Small intestine (tissue), 7 donors: Measurements from ENCODE around the gene SERPINB7. TPM values are rescaled to one million over a fixed set of nuclear protein-coding genes. Genes with fewer than 3 reads are reported as not detected.
"Not testable (repeated sequence)": the region's sequence is repeated elsewhere in the genome, so short reads cannot be mapped to it uniquely, and the experiment has no call there.

ENCODE experiments used
- DNase-seq, 2 donors: peaks; one replicate each; pipeline versions ENCODE4 v3.0.0 to v3.0.0-alpha.2; 2013
- FAIRE-seq: peaks from 2 replicates; lab custom pipeline; 2012; peaks lifted over from hg19 to GRCh38; lab: Jason Lieb, UNC
- H3K27ac ChIP-seq, 3 donors: one replicate each; pipeline ENCODE4 v1.5.1; 2013; ENCODE audit warnings: low read length in 2 of 3, mild to moderate bottlenecking in 2 of 3, control low read depth in 1 of 3, inconsistent platforms in 1 of 3, low read depth in 1 of 3, moderate library complexity in 1 of 3
- H3K27me3 ChIP-seq, 3 donors: one replicate each; pipeline ENCODE4 v1.6.1; 2013; ENCODE audit warnings: low read length in 3 of 3, inconsistent platforms in 1 of 3; ENCODE audit not compliant: control insufficient read depth in 3 of 3, insufficient read depth in 3 of 3
- H3K36me3 ChIP-seq, 3 donors: one replicate each; pipeline ENCODE4 v1.6.1; 2013; ENCODE audit warnings: low read length in 3 of 3, inconsistent platforms in 1 of 3, low read depth in 1 of 3, mild to moderate bottlenecking in 1 of 3, moderate library complexity in 1 of 3; ENCODE audit not compliant: control insufficient read depth in 3 of 3, insufficient read depth in 2 of 3
- H3K4me1 ChIP-seq, 3 donors: one replicate each; pipeline ENCODE4 v1.6.1; 2013; ENCODE audit warnings: low read length in 2 of 3, inconsistent platforms in 1 of 3, low read depth in 1 of 3, mild to moderate bottlenecking in 1 of 3, moderate library complexity in 1 of 3; ENCODE audit not compliant: control insufficient read depth in 3 of 3, insufficient read depth in 2 of 3
- H3K4me3 ChIP-seq, 3 donors: one replicate each; pipeline ENCODE4 v1.5.1; 2013; ENCODE audit warnings: low read length in 3 of 3, control low read depth in 1 of 3, inconsistent platforms in 1 of 3, low read depth in 1 of 3, mild to moderate bottlenecking in 1 of 3, moderate library complexity in 1 of 3
- H3K9me3 ChIP-seq, 2 donors: one replicate each; pipeline ENCODE4 v1.6.1; 2013; ENCODE audit warnings: low read depth in 1 of 2, low read length in 1 of 2; ENCODE audit not compliant: control insufficient read depth in 2 of 2, insufficient read depth in 1 of 2
- WGBS, 3 donors: extraction: QIAGEN DNeasy Blood & Tissue Kit; methylation state at CpG; one replicate each; pipeline ENCODE4 v1.1.7; 2013; 5-methylcytosine and 5-hydroxymethylcytosine counted together
- polyA plus RNA-seq, 4 donors: library from polyadenylated mRNA; stranded (reverse) in 3 of 4; unstranded in 1 of 4; fragments of 200-250 nt in 3 of 4; fragments of 120-200 nt in 1 of 4; gene quantifications; one replicate each; pipeline versions ENCODE4 v1.2.1 to v1.2.3, GENCODE V29; 2013
- donor health status: healthy with polysubstance abuse.
- donor health status: control.
- donor health status: control.
- donor health status: Bipolar disorder and iron deficiency.
- donor health status: healthy.

Gene SERPINB7
- polyA plus RNA-seq, 4 donors, result not detected

DNA sequence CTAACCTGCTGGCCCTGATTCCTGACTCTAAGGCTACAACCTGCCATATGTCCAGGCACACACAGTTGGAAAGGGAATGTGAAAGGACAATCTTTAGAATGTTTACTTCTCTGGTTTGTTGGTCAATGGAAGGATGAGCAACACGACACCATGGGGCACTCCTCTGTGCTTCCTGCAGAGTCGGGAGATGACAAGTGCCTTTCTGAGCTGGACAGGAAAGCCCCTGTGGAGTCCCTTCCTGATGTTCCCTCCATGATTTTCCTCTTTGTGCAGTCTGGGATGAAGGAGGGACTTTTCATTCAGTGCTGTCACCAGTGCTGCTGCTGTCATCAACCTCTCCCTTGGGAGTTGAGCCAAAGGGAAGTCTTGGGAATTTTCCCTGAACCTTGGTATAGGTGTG is 22.6 kb upstream of the SERPINB7 start:
- H3K9me3 ChIP-seq, result no peaks in the 10 kb centered on the region
- H3K4me3 ChIP-seq, result no peak overlapping the region
- WGBS, 3 donors, result 54 to 90% (median 62%) methylated on average over 2 of the region's 2 CpGs
- H3K27ac ChIP-seq, result no peak overlapping the region
- FAIRE-seq (no peak), DNase-seq (no peak)
- no peaks in the 10 kb centered on the region for H3K36me3 ChIP-seq
- H3K4me1 ChIP-seq, result no peaks in the 10 kb centered on the region
- H3K27me3 ChIP-seq, result no peaks in the 10 kb centered on the region

DNA sequence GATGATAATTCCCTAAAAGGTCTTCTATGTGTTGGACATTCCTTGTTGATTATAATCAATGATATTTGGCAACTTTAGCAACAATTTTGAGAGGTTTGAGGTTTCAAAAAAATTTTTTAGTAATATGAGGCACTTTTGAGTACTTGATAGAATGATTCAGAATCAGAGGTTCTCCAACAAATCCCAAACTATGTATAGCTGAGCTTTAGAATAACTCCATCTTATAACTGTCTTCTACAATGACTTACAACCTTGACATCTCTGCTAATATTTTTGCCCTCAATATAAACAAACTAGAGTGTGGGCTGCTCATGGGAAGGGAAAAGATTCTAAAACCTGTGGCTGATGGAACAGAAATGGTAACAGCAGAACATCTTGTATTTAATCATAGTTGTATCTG is 21.5 kb upstream of the SERPINB7 start:
- FAIRE-seq, result no peak
- Histone ChIP-seq H3K36me3 (no peaks in the 10 kb centered on the region), H3K27ac (no peak overlapping the region), H3K4me1 (no peaks in the 10 kb centered on the region), H3K9me3 (no peaks in the 10 kb centered on the region), H3K27me3 (no peaks in the 10 kb centered on the region), H3K4me3 (no peak overlapping the region)
- DNase-seq, result no peak

- Histone ChIP-seq H3K27me3 (no peaks in the 10 kb centered on the region), H3K9me3 (peaks cover 0 to 8% of the 10 kb centered on the region in 2 donors), H3K4me3 (no peak overlapping the region), H3K4me1 (no peaks in the 10 kb centered on the region), H3K36me3 (no peaks in the 10 kb centered on the region), H3K27ac (no peak overlapping the region)
- FAIRE-seq (no peak), DNase-seq (no peak)
These were observed 17.7 kb upstream of the SERPINB7 start for GRCh38 chr18:63757541-63757940.

GRCh38 chr18:63758615-63759240 is 16.5 kb upstream of the SERPINB7 start:
- DNase-seq, result no peak
- Histone ChIP-seq H3K4me3 (no peak overlapping the region), H3K4me1 (no peaks in the 10 kb centered on the region), H3K36me3 (no peaks in the 10 kb centered on the region), H3K9me3 (peaks cover 0 to 8% of the 10 kb centered on the region in 2 donors), H3K27me3 (no peaks in the 10 kb centered on the region), H3K27ac (no peak overlapping the region)
- FAIRE-seq, result no peak
- 65 to 76% (median 66%) methylated on average over 3 of the region's 3 CpGs for WGBS, 3 donors

GRCh38 chr18:63759786-63760185 is 15.4 kb upstream of the SERPINB7 start:
- not testable (repeated sequence) for H3K4me1 ChIP-seq, H3K9me3 ChIP-seq, H3K27me3 ChIP-seq, FAIRE-seq, H3K27ac ChIP-seq, H3K4me3 ChIP-seq, DNase-seq, H3K36me3 ChIP-seq
- WGBS, 3 donors, result 96 to 100% (median 97%) methylated on average over 2 of the region's 2 CpGs

DNA sequence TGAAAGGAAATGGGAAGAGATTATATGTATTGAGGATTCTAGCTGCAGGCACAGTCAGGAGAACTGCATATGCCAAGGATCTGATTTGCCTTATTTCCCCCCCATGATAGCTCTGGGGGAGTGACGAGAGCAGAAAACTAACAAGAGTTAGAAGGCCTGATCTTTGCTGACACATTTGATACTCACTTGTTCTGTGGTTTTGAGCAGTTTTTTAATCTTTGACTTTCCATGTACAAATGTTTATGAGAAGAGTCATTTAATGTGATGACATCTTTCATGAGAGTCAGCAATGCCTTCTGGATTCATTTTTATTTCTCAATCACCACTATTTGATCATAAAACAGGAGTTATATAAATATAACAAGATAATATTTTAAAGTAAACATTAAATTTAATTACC is 12.7 kb upstream of the SERPINB7 start:
- DNase-seq (no peak), FAIRE-seq (no peak)
- Histone ChIP-seq H3K27ac (no peak overlapping the region), H3K4me3 (no peak overlapping the region), H3K4me1 (no peaks in the 10 kb centered on the region), H3K36me3 (no peaks in the 10 kb centered on the region), H3K27me3 (no peaks in the 10 kb centered on the region), H3K9me3 (peaks cover 0 to 8% of the 10 kb centered on the region in 2 donors)
- 85 to 96% (median 92%) methylated on average over 1 of the region's 1 CpG for WGBS, 3 donors

DNA sequence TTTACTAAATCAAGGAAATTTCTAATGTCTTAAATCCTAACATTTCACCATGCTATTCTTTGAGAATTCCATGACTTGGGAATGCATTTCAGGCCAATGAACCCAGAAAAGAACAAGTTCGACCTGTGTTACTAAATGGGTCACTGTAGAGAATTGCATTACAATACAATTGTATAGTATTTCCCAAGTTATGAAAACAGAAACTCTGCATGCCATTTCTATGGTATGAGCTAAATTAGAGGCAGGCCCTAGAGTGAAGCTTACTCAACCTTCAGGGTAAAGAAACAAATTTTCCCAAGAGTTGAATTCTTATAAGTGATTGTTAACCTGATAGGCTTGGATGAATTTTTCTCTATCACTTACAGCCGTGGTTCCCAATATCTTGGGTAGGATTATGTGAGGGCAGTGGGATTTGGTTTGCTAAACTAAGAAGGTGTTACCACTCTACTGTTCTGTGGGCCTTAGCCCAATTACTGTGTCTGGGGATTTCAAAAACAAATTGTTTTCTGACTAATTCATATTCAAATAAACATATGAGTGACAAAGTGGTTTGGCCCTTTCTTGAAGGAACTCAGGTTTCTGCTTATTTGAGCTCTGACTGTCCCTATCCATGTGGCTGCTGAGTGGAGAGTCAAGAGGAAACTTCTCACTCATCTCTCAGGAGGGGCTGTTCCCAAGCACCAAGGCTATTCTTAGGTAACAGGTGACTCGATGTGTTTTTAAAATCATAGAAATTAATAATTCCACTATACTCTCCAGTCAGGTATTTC is 11.2 kb upstream of the SERPINB7 start:
- Histone ChIP-seq H3K36me3 (no peaks in the 10 kb centered on the region), H3K4me1 (no peaks in the 10 kb centered on the region), H3K9me3 (peaks cover 0 to 8% of the 10 kb centered on the region in 2 donors), H3K27ac (no peak overlapping the region), H3K27me3 (no peaks in the 10 kb centered on the region), H3K4me3 (no peak overlapping the region)
- WGBS, 3 donors, result 50 to 87% (median 79%) methylated on average over 3 of the region's 3 CpGs
- no peak for DNase-seq
- FAIRE-seq, result no peak

DNA sequence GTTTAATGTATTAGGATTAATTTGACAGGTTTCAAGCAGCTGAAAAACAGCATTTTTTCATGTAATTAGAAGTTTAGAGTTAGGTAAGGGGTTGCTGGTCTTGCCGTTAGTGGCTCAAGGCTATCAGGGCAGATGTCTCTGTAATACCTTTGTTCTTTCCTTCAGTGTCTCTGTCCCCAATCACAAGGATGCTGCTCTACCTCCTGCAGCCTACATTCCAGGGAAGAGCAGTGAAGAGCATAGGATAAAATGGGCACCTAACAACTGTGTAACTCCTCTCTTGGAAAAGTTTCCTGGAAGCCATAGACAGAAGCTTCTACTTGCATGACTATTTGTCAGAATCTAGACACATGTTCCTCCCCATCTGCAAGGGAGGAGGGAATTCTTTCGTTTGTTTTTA is 9.4 kb upstream of the SERPINB7 start:
- WGBS, 3 donors, result 56 to 66% (median 62%) methylated on average over 2 of the region's 2 CpGs
- H3K9me3 ChIP-seq, result peaks cover 0 to 2% of the 10 kb centered on the region in 2 donors
- DNase-seq (no peak), FAIRE-seq (no peak)
- H3K27ac ChIP-seq, result no peak overlapping the region
- no peaks in the 10 kb centered on the region for H3K4me1 ChIP-seq
- H3K4me3 ChIP-seq, result no peak overlapping the region
- H3K36me3 ChIP-seq, result no peaks in the 10 kb centered on the region
- no peaks in the 10 kb centered on the region for H3K27me3 ChIP-seq
